ENCODE measurements around the gene LOC128125822.

The LOC128125822 gene

GRCh38 chr6:63558278-63558677 lies 14.0 kb upstream of the LOC128125822 start:
- Histone ChIP-seq H3K79me2 (ENCODE audit: insufficient read depth, low read length) (no peaks in the 10 kb centered on the region), H3K27ac (ENCODE audit: low read depth, low read length) (no peak overlapping the region), H3K4me3 (replicated peaks in 1 of 2; ENCODE audit: low read depth in 1 of 2, low read length in 2 of 2) (no peak overlapping the region), H4K20me1 (ENCODE audit: insufficient read depth) (no peaks in the 10 kb centered on the region), H3K9ac (ENCODE audit: low read length) (no peak overlapping the region), H3K36me3 (ENCODE audit: control insufficient read depth in 1 of 2, insufficient read depth in 2 of 2, low read length in 2 of 2) (no peaks in the 10 kb centered on the region), H3K9me2 (ENCODE audit: insufficient read depth) (no peaks in the 10 kb centered on the region), H3K27me3 (ENCODE audit: insufficient read depth, low read length) (no peaks in the 10 kb centered on the region), H3K9me3 (ENCODE audit: control insufficient read depth in 1 of 2, insufficient read depth in 1 of 2, low read depth in 1 of 2, low read length in 2 of 2) (no peaks in the 10 kb centered on the region), H3K4me1 (ENCODE audit: control insufficient read depth in 1 of 2, insufficient read depth in 2 of 2, low read length in 2 of 2) (peaks cover 0 to 6% of the 10 kb centered on the region in 2 experiments; a peak in 2 of 4 replicates), H2AFZ (ENCODE audit: low read depth, low read length, poor library complexity, severe bottlenecking) (no peak overlapping the region), H3K4me2 (ENCODE audit: low read length) (no peak overlapping the region)
- ATAC-seq = no peak
- TF ChIP-seq, protein P1, sequence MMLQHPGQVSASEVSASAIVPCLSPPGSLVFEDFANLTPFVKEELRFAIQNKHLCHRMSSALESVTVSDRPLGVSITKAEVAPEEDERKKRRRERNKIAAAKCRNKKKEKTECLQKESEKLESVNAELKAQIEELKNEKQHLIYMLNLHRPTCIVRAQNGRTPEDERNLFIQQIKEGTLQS (IDR thresholded peaks at IDR 0.05) = no peak
- TF ChIP-seq JUND (IDR thresholded peaks at IDR 0.05) (no peak), ZBTB33 (IDR thresholded peaks at IDR 0.05; ENCODE audit: extremely low read depth, insufficient replicate concordance, low read length) (no peak), EGR1 (IDR thresholded peaks at IDR 0.05; ENCODE audit: low read depth) (no peak), CEBPB (IDR thresholded peaks at IDR 0.05; ENCODE audit: low read depth) (no peak), POLR2A (IDR thresholded peaks at IDR 0.05; ENCODE audit: borderline replicate concordance, extremely low read depth, insufficient read depth, insufficient read length) (no peak), ZFX (IDR thresholded peaks at IDR 0.05) (no peak), SIN3A (IDR thresholded peaks at IDR 0.05; ENCODE audit: low read depth) (no peak), YY1 (IDR thresholded peaks at IDR 0.05; ENCODE audit: extremely low read depth, insufficient replicate concordance, low read depth, low read length) (no peak), FOSL1 (IDR thresholded peaks at IDR 0.05; ENCODE audit: low read depth) (no peak), CBX3 (IDR thresholded peaks at IDR 0.05; ENCODE audit: low read depth) (no peak), RAD21 (IDR thresholded peaks at IDR 0.05; ENCODE audit: low read depth) (no peak), POLR2AphosphoS5 (IDR thresholded peaks at IDR 0.05; ENCODE audit: low read depth, low read length) (no peak), EZH2phosphoT487 (IDR thresholded peaks at IDR 0.05; ENCODE audit: borderline replicate concordance) (no peak), SP1 (IDR thresholded peaks at IDR 0.05; ENCODE audit: low read depth) (no peak), ELF1 (IDR thresholded peaks at IDR 0.05; ENCODE audit: borderline replicate concordance, low read depth) (no peak), REST (IDR thresholded peaks at IDR 0.05; ENCODE audit: low read depth) (no peak), ZNF274 (IDR thresholded peaks at IDR 0.05; ENCODE audit: low read depth, low read length) (no peak), SRF (IDR thresholded peaks at IDR 0.05; ENCODE audit: low read depth) (no peak)
- ChIA-PET RAD21 (ENCODE audit: low non-redundant PET in 1 of 2, low total read pairs in 2 of 2, uncharacterized antibody in 2 of 2, unreplicated experiment in 2 of 2) (no interaction called here), CTCF (no interaction called here), POLR2A (no interaction called here)
- intact Hi-C loops (cut with micrococcal nuclease) = no loop called here
- no TSS peak for BruUV-seq (replicated peaks)
- no peak for DNase-seq (ENCODE audit: low read depth, low spot score)

Data from HCT116 (cell line).